OCI-M1 (cell line): ENCODE data around the gene PRDM13.
"Not testable (repeated sequence)": the region's sequence is repeated elsewhere in the genome, so short reads cannot be mapped to it uniquely, and the experiment has no call there.

Experiments used
- DNase-seq: peaks from one replicate; lab custom pipeline; 2025; lab: John Stamatoyannopoulos, UW

Gene PRDM13

DNA sequence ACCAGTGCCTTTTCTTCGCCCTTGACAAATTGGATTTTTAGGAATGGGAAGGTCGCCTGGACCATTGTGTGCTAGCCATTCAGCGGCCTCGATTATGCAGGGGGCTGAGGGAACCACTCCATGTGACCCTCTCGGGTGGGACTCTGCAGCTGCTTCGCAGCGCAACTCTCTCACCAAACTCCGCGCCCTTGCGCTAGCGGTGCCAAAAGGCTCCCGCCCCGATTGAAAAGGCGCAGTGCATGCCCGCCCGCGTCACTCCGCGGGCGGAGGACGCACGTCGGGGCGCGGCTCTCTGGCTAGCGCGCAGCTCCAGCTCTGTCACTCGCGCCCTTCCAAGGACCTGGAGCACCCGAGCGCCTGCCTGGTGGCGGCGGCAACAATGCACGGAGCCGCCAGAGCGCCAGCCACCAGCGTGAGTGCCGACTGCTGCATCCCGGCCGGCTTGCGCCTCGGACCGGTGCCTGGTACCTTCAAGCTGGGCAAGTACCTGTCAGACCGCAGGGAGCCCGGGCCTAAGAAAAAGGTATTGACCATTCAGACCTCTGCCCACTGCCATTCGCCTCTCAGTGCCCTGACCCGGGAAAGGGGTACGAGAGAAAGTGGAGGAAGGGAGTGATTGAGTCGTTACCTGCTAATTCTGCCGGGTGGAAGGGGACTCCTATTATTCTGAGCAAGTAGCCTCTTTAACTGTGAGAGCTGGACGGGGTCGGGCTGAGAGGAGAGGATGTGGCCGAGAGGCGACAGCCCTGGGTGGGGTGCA, at the start of gene PRDM13:
PRDM13 (plus strand) TSS at position 178 of the 760 bp plus-strand sequence; CDS start at position 380, 202 bp downstream.
- no peak for DNase-seq

DNA sequence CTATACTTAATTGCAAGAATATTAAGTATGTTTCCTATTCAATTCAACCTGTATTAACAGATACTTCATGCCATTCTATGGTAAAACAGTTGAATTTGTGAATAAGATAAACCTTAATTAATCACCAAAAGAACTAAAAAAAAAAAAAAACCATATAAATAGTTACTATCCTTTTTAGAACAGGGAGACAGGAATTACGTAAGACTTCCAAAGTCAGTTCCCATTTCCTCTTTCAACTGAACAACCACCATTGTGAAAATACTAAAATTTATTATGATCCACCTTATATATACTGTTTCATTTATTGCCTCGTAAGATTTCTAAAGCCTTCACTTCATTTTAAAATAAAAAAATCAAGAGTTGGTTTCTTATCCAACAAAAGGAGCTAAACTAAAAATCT, 47.6 kb upstream of the PRDM13 start:
- DNase-seq: no peak

DNA sequence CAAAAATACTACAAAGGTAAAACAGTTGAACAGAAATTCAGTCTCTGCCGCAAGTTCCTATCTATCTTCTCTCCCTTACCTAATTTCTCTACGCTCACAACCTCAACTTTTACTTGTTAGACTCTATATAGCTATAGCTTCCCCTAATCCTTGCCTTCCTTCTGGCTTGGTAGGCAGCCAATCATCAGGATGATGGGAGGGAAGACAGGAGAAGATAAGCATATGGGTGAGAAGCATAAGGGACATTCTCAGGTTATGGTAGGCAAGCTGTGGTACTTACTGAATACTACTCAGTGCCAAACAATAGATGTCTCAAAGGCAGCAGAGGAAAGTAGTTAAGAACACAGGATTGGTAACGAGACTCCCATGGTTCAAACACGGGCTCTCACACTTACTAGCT, 46.0 kb upstream of the PRDM13 start:
- peak; percentile 45 for DNase-seq

- DNase-seq: no peak
Measured at GRCh38 chr6:99563056-99563723, 43.4 kb upstream of the PRDM13 start.

GRCh38 chr6:99568103-99568933, 38.3 kb upstream of the PRDM13 start, which contains the start of gene CCNC:
CCNC (minus strand) TSS chr6:99568660; CDS start chr6:99568527, 133 bp downstream.
- DNase-seq: peak; percentile 99

DNA sequence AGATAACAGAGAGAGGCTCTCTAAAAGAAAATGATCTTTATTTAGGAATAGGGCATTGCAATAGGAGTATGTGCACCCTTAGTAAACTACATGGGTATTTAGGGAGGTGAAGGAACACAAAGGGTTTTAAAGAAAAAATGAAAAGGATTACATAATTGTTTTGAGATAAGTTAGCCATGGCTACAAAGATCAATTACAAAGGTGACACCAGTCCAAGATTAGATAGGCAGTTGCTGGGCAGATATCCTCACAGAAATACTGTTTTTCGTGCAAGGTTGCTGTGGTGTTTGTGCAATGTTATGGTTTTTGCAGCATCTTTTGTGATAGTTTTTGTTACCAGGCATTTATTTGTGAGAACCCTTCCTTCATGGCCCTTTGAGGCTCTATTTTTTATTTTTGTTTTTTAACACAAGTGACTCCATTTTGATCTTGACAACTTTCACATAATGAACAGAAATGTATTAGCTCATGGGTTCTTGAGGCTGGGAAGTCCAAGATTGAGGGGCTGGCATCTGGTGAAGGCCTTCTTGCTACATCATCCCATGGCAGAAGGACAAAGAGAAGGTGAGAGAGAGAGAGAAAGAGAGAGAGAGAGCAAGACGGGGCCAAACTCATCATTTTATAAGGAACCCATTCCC, 32.5 kb upstream of the PRDM13 start:
- DNase-seq: no peak

DNA sequence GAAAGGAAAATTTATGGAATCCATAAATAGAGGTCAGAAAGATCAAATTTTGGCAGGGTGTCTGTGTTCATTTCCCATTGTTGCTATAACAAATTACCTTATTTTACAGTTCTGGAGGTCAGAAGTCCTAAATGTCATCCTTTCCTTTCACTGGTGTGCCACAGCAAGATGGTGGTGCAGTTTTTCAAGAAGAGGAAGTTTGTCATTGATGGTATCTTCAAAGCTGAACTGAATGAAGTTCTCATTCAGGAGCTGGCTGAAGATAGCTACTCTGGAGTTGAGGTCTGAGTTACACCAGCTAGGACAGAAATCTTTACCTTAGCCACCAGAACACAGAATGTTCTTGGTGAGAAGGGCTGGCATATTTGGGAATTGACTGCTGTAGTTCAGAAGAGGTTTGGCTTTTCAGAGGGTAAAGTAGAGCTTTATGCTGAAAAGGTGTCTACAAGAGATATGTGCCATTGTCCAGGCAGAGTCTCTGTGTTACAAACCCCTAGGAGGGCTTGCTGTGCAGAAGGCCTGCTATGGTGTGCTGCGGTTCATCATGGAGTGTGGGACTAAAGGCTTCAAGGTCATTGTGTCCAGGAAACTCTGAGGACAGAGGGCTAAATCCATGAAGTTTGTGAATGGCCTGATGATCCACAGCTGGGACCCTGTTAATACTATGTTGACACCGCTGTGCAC, 30.9 kb upstream of the PRDM13 start:
- DNase-seq: peak; percentile 87

DNA sequence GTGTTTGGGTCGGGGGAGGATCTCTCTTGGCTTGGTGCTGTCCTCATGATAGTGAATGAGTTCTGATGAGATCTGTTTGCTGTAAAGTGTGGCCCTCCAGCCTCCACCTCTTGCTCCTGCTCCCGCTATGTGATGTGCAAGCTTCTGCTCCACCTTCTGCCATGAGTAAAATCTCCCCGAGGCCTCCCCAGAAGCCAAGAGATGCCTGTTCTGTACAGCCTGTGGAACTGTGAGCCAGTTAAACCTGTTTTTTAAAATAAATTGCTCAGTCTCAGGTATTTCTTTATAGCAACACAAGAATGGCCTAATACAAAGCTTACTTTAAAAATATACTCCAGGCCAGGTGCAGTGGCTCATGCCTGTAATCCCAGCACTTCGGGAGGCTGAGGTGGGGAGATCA, 26.9 kb upstream of the PRDM13 start:
- no peak for DNase-seq

- DNase-seq: no peak
Measured at GRCh38 chr6:99587792-99588191, 18.8 kb upstream of the PRDM13 start.

DNA sequence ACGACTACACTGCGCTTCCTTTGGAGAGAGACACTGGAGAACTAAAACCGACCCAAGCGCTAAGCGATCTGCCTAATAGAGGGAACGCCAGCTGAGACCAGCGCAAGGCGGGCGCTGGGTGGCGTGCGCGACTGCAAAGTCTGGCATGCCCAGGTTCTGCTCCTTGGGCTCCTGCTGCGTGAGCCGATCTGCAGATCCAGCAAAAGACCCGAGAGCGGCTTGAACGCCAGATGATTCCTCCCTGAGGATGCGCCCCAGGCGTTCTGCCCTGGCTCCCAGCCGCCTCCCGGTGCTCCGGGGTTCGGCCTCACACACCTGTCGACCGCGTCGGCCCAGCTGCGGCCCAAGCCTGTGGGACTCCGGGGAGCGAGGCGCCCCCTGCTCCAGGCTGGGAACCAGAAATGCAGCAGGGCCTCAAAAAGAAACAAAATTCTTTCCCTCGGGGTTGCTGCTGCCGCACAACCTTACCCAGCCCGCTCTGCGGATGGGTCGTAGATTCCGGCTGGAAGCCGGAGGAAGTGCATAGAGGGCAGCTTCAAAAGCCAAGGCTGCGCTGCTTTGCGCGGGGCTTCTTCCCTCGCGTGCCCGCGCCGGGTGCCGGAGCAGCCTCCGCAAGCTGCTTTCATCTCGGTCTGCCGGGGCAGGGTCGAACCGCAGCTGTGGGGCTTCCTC, 17.9 kb upstream of the PRDM13 start:
- peak; percentile 87 for DNase-seq

GRCh38 chr6:99589290-99589672, 17.4 kb upstream of the PRDM13 start:
- no peak for DNase-seq

DNA sequence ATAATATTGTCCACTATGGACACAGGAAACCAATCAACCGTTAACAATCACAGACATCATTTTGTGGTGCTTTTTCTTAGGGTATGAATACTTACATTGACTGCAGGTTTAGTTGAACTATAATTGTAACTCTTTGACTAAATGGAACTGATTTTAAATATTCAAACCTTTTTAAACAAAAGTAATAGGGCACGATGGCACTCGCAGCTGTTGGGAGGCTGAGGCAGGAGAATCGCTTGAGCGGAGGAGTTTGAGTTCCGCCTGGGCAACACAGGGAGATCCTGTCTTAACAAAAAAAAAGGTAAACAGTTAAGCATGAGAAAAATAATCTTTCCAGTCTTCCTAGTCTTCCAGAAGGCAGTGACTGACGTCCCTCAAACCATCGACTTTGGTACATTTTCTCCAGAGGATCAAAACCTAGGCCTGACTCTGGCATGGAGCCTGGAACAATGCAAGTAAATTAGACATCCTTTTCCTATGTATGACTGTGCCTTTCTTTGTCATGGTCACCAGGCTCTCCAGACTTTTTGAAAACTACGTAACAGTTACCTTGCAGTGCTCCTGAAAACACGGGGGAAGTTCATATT, 16.6 kb upstream of the PRDM13 start:
- no peak for DNase-seq

GRCh38 chr6:99590728-99591672, 15.6 kb upstream of the PRDM13 start:
- DNase-seq: no peak

DNA sequence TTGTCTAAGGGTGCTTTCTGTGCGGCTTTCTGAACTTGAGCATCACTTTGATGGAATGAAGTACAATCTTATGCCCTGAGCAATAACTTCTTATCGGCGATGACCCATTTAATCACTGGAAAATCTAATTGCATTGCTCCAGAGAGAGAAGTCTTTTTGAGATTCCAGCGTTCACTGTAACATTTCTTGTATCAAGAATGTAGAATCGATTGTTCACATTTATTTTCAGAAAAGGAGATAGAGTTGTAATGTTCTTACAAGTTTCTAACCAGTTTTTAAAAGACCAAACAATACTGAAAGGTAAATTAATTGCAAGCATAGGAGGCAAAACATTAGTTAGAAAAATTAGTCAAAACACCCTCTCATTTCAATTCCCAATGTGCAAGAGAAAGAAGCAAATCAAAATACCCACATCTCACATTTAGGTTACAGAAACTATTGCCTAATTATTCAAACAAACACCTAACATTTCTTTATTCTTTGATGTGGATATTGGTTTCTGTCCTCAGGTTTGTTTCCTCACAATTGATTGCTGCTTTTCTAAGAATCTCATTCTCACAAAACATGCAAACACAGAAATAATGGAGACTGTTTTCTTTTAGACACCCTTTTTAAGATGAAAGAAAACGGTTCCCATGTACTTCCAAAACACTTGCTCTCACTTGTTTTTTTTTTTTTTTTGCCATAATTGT, 14.8 kb upstream of the PRDM13 start:
- no peak for DNase-seq

DNA sequence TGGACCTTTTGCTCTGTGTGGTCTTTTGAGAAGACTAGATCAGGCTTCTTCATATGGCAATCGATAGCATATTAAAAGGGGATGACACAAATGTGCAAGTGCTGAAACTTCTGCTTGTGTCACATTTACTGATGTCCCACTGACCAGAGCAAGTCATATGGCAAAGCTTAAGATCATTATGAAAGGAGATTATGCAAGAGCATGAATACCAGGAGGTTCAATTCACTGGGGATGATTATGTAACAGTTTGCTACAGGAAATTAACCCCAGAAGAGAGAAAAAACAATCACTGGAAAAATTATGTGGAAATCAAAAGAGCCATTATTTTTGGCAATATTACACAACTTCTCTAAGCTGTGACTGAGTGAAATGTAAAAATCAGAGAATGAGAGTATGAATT, 13.7 kb upstream of the PRDM13 start:
- DNase-seq: no peak

DNA sequence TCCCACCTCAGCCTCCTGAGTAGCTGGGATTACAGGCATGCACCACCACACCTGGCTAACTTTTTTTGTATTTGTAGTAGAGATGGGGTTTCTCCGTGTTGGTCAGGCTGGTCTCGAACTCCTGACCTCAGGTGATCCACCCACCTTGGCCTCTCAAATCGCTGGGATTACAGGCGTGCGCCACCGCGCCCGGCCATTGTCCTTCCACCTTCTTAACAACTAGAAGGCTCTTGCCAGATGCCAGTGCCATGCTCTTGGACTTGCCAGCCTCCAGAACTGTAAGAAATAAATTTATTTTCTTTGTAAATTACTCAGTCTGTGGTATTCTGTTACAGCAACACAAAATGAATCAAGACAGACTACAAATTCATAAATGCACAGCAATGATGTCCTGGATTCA, 11.9 kb upstream of the PRDM13 start:
- not testable (repeated sequence) for DNase-seq

DNA sequence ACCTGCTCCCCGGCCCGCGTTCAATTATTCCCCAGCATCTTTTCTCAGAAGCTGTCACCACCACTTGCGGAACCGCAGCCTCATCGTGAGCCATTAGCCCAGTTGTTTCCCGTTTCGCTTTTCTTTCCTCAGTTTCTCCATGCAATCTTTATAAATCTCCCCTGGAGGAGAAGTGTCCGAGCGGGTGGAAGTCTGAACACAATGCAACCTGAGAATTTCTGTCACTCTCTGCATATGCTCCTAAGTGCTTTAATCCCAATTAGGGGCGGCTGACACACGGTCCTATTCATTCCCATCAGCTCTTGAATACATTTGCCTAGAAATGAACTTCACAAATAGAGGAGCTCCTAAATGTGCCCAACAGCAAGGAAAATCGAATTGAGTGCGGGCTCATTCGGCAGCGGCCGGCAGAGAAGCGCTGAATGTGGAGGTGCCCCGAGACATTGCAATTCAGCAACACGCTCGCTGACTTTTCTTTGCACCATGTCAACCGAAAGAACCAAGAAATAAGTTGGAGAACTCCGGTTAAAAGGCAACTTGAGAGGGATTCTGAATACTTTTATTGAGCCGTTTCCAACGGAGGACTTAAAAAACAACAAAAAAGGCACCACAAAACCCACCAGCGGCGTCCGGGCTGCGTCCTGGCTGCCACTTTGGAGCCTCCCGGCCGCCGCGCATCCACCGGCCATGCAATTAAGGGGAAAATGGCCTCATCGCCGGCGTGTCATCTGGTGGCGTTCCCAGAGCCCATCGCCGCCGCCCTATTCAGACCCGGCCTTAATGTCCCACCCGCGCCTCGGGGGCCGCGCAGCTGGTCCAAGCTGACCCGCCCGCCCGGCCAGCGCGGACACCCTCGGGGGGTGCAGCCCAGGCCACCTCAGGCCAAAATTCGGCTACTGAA, 3.9 kb upstream of the PRDM13 start:
- no peak for DNase-seq
